ENCODE measurements around the gene ZCCHC3.

The ZCCHC3 gene

DNA sequence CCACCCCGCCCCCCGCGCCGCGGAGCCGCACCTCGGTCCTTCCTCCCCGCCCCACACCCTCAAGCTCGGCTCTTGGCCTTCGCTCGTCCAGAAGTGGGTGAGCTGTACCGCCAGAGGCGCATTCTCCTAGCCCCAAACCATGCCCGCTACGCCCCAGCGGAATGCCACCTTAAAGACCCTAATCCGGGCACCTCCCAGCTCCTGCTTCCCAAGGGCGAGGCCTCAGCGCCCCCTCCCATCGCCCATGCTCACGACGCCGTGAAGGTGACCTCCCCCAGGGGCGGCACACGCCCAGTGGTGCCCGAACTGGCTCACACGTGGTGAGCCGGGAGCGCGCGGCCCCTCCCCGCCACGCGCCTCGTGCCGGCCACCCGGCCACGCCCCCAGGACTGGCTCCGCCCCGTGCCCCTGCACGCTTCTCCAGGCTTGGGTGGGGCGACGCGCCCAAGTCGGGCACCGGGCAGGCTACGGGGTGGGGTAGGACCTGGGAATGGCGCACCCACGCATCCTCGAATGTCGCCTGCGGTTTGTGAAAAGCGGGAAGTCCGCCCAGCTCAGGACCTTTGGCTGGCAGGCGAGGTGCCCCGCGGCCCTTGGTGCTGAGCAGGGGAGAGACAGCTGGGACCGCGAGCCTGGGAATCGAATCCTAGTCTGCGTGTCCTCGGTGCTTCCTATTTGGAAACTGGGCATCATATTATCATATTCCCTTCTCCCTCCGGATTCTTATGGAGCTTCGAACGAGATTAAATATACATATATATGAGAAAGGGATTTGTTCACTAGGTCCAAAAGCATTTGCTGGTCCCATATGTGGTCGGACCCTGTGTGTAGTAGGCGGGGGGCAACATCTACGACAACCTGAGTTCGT is 27.0 kb downstream of the ZCCHC3 start:
- peak overlapping the region; percentile 79 for H3K9ac ChIP-seq (ENCODE audit: low read depth, low read length)
- H3K4me1 ChIP-seq (ENCODE audit: control insufficient read depth, insufficient read depth, low read length) = peaks cover 19% of the 10 kb centered on the region
- no peaks in the 10 kb centered on the region for H3K27me3 ChIP-seq (ENCODE audit: control insufficient read depth, insufficient read depth, low read length)
- peak overlapping the region; percentile 81 for H3K4me3 ChIP-seq (ENCODE audit: low read length)
- H3K36me3 ChIP-seq (ENCODE audit: insufficient read depth, low read length) = no peaks in the 10 kb centered on the region
- no peaks in the 10 kb centered on the region for H3K9me3 ChIP-seq (replicated peaks; ENCODE audit: low read length)
- peak overlapping the region; percentile 88 for H3K4me2 ChIP-seq (ENCODE audit: low read length)

DNA sequence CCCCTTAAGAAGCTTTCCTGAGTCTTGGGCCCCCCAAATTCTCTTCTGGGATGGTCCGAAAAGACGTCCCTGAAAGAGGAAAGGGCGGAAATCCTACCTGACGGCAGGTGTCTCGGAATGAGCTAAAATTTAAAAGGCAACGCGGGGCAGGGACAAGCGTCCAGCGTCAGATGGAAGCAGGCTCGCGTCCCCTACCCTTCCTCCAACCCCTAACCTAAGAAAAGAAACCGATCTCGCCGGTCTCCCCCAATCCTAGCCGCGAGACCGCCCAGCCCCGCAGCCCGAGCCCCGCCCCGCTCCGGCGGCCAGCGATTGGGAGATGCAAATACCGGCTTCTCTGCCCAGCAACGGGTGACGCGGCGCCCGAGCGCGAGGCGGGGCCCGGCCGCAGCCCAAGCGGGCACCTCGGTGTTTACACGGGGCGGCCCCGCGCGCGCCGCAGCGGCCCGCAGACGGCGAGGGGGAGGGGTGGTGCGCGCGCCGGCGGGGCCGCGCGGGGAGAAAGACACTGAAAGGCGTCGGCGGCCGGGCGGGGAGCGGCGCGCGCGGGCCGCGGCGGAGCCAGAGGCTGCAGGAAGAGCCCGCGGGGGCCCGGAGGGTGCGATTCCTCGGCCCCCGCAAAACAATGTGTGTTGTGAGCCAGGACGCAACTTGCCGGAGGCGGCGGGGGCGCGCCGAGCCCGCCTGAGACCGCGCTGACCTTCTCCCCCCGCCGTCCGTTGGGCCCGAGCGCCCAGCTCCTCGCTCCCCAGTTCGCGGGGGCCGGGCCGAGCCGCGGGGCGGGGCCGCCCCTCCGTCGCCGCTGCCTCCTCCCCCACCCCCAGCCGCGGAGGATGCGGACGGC is 27.9 kb downstream of the ZCCHC3 start, which contains the start of gene SOX12:
Gene SOX12 (plus strand): TSS at position 508 of the 844 bp plus-strand sequence. CDS start 373 bp downstream, outside the sequence.
- H3K4me3 ChIP-seq (ENCODE audit: low read length) = peak within 1 kb of the TSS; percentile 81
- H3K9me3 ChIP-seq (replicated peaks; ENCODE audit: low read length) = no peaks in the 10 kb centered on the region
- H3K4me1 ChIP-seq (ENCODE audit: control insufficient read depth, insufficient read depth, low read length) = peaks cover 27% of the 10 kb centered on the region
- H3K4me2 ChIP-seq (ENCODE audit: low read length) = peak within 1 kb of the TSS; percentile 88
- peak within 1 kb of the TSS; percentile 79 for H3K9ac ChIP-seq (ENCODE audit: low read depth, low read length)
- no peaks in the 10 kb centered on the region for H3K27me3 ChIP-seq (ENCODE audit: control insufficient read depth, insufficient read depth, low read length)
- no peaks in the 10 kb centered on the region for H3K36me3 ChIP-seq (ENCODE audit: insufficient read depth, low read length)

- H3K9me3 ChIP-seq (replicated peaks; ENCODE audit: low read length) = no peaks in the 10 kb centered on the region
- H3K9ac ChIP-seq (ENCODE audit: low read depth, low read length) = peak overlapping the region; percentile 79
- H3K4me3 ChIP-seq (ENCODE audit: low read length) = peak overlapping the region; percentile 81
- no peaks in the 10 kb centered on the region for H3K36me3 ChIP-seq (ENCODE audit: insufficient read depth, low read length)
- no peaks in the 10 kb centered on the region for H3K27me3 ChIP-seq (ENCODE audit: control insufficient read depth, insufficient read depth, low read length)
- H3K4me1 ChIP-seq (ENCODE audit: control insufficient read depth, insufficient read depth, low read length) = peaks cover 32% of the 10 kb centered on the region
- peak overlapping the region; percentile 88 for H3K4me2 ChIP-seq (ENCODE audit: low read length)
Observed at GRCh38 chr20:325889-326644, 28.7 kb downstream of the ZCCHC3 start.

- H3K9ac ChIP-seq (ENCODE audit: low read depth, low read length) = peak overlapping the region; percentile 79
- peak overlapping the region; percentile 88 for H3K4me2 ChIP-seq (ENCODE audit: low read length)
- no peaks in the 10 kb centered on the region for H3K36me3 ChIP-seq (ENCODE audit: insufficient read depth, low read length)
- H3K9me3 ChIP-seq (replicated peaks; ENCODE audit: low read length) = no peaks in the 10 kb centered on the region
- no peaks in the 10 kb centered on the region for H3K27me3 ChIP-seq (ENCODE audit: control insufficient read depth, insufficient read depth, low read length)
- peaks cover 32% of the 10 kb centered on the region for H3K4me1 ChIP-seq (ENCODE audit: control insufficient read depth, insufficient read depth, low read length)
- H3K4me3 ChIP-seq (ENCODE audit: low read length) = peak overlapping the region; percentile 81
Observed at GRCh38 chr20:326645-327185, 29.3 kb downstream of the ZCCHC3 start.

DNA sequence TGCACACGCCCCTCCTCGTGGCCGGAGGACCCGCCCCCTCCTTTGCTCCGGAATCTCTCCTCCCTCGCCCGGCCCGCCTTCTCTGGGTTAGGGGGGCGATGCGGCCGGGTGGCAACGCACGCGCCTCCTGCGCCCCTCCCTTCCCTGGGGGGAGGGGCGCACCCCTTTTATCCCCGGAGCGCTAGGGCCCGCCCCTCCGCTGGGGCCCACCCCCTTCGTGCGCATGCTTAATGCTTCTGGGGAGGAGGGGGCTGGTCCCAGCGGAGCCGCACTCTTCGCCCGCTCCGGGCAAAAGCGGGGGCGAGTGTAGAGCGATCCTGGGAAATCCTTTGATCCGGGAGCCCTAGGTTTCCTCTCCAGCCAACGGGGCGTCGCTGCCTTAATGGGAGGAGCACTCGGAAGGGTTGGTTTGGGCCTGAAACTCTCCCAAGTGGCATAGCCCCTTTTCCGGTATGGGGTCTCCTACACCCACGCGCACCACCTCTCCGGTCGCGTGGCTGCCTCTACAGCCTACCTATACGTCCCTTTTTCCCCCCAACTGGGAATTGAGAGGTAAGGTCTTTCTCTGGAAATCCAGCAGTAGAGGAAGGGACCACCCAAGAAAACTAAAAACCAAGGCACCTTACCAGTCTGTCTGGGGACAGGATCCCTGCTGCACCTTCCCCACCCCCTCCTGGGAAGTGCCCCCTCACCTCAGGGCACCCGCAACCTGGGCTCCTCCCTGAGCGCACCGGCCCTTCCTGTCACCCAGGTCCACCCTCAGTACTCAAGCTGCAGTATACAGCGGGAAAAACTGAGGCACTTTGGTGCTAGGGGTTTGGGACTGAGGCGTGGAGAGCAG is 30.0 kb downstream of the ZCCHC3 start:
- peak overlapping the region; percentile 88 for H3K4me2 ChIP-seq (ENCODE audit: low read length)
- H3K9ac ChIP-seq (ENCODE audit: low read depth, low read length) = peak overlapping the region; percentile 70
- no peaks in the 10 kb centered on the region for H3K9me3 ChIP-seq (replicated peaks; ENCODE audit: low read length)
- H3K4me3 ChIP-seq (ENCODE audit: low read length) = peak overlapping the region; percentile 81
- peaks cover 32% of the 10 kb centered on the region for H3K4me1 ChIP-seq (ENCODE audit: control insufficient read depth, insufficient read depth, low read length)
- H3K36me3 ChIP-seq (ENCODE audit: insufficient read depth, low read length) = no peaks in the 10 kb centered on the region
- H3K27me3 ChIP-seq (ENCODE audit: control insufficient read depth, insufficient read depth, low read length) = no peaks in the 10 kb centered on the region

- H3K9ac ChIP-seq (ENCODE audit: low read depth, low read length) = peak overlapping the region; percentile 70
- H3K4me1 ChIP-seq (ENCODE audit: control insufficient read depth, insufficient read depth, low read length) = peaks cover 32% of the 10 kb centered on the region
Observed at GRCh38 chr20:328027-328974, 30.9 kb downstream of the ZCCHC3 start.

GRCh38 chr20:328975-329695 is 31.8 kb downstream of the ZCCHC3 start:
- Histone ChIP-seq H3K4me2 (ENCODE audit: low read length) (peak overlapping the region; percentile 88), H3K27me3 (ENCODE audit: control insufficient read depth, insufficient read depth, low read length) (no peaks in the 10 kb centered on the region), H3K4me3 (ENCODE audit: low read length) (peak overlapping the region; percentile 28), H3K36me3 (ENCODE audit: insufficient read depth, low read length) (no peaks in the 10 kb centered on the region), H3K9me3 (replicated peaks; ENCODE audit: low read length) (no peaks in the 10 kb centered on the region), H3K4me1 (ENCODE audit: control insufficient read depth, insufficient read depth, low read length) (peaks cover 29% of the 10 kb centered on the region), H3K9ac (ENCODE audit: low read depth, low read length) (no peak overlapping the region)

More at GRCh38 chr20:328027-328974, 30.9 kb downstream of the ZCCHC3 start:
- H3K4me3 ChIP-seq (ENCODE audit: low read length) = peak overlapping the region; percentile 81
- H3K9me3 ChIP-seq (replicated peaks; ENCODE audit: low read length) = no peaks in the 10 kb centered on the region
- no peaks in the 10 kb centered on the region for H3K36me3 ChIP-seq (ENCODE audit: insufficient read depth, low read length)
- H3K4me2 ChIP-seq (ENCODE audit: low read length) = peak overlapping the region; percentile 88
- no peaks in the 10 kb centered on the region for H3K27me3 ChIP-seq (ENCODE audit: control insufficient read depth, insufficient read depth, low read length)

- H3K4me1 ChIP-seq (ENCODE audit: control insufficient read depth, insufficient read depth, low read length) = peaks cover 29% of the 10 kb centered on the region
Observed at GRCh38 chr20:329851-330232, 32.5 kb downstream of the ZCCHC3 start.

More at GRCh38 chr20:329851-330232, 32.5 kb downstream of the ZCCHC3 start:
- H3K4me2 ChIP-seq (ENCODE audit: low read length) = peak overlapping the region; percentile 24
- H3K27me3 ChIP-seq (ENCODE audit: control insufficient read depth, insufficient read depth, low read length) = no peaks in the 10 kb centered on the region
- H3K4me3 ChIP-seq (ENCODE audit: low read length) = no peak overlapping the region
- no peaks in the 10 kb centered on the region for H3K9me3 ChIP-seq (replicated peaks; ENCODE audit: low read length)
- H3K9ac ChIP-seq (ENCODE audit: low read depth, low read length) = no peak overlapping the region
- no peaks in the 10 kb centered on the region for H3K36me3 ChIP-seq (ENCODE audit: insufficient read depth, low read length)
